Ovary (tissue), 9 donors: ENCODE data around the gene ZIK1. TPM values are rescaled to one million over a fixed set of nuclear protein-coding genes. Genes with fewer than 3 reads are reported as not detected.

ENCODE experiments used
- DNase-seq, 5 donors: peaks; one replicate each; pipeline ENCODE4 v3.0.0-alpha.2; 2019 to 2020
- H3K27ac ChIP-seq, 2 donors: fragments of 200-600 bp; one replicate each; pipeline versions ENCODE4 v1.5.1 to v1.8.0; 2019 to 2022
- H3K27me3 ChIP-seq: fragments of 200-600 bp; one replicate; pipeline ENCODE4 v1.8.0; 2022
- H3K36me3 ChIP-seq: fragments of 200-600 bp; sonication (generic); one replicate; pipeline ENCODE4 v1.5.1; 2019
- H3K4me1 ChIP-seq: one replicate; pipeline ENCODE4 v1.8.1; 2013; ENCODE audit warnings: mild to moderate bottlenecking, moderate library complexity; ENCODE audit not compliant: insufficient read depth
- H3K4me3 ChIP-seq: fragments of 200-600 bp; sonication (generic); one replicate; pipeline ENCODE4 v1.5.1; 2017
- H3K9me3 ChIP-seq, 2 donors: fragments of 200-600 bp in 1 of 2; sonication (generic) in 1 of 2; one replicate each; pipeline versions ENCODE4 v1.5.1 to v1.8.1; 2013 to 2019; ENCODE audit warnings: mild to moderate bottlenecking in 1 of 2, moderate library complexity in 1 of 2
- CTCF ChIP-seq, 3 donors: fragments of 450-650 bp in 2 of 3; fragments of 200-600 bp in 1 of 3; IDR thresholded peaks; one replicate each; pipeline versions ENCODE4 v1.5.1 to v1.8.0; 2016 to 2022; ENCODE audit warnings: antibody characterized with exemption in 3 of 3, mild to moderate bottlenecking in 1 of 3
- EP300 ChIP-seq: sonication (generic); formaldehyde crosslinking; IDR thresholded peaks from one replicate; pipeline ENCODE4 v1.6.1; 2017; ENCODE audit warnings: antibody characterized with exemption
- POLR2A ChIP-seq: fragments of 450-650 bp; IDR thresholded peaks from one replicate; pipeline ENCODE4 v1.6.1; 2017; ENCODE audit warnings: antibody characterized with exemption, mild to moderate bottlenecking, moderate library complexity
- WGBS, 3 donors: extraction: QIAGEN DNeasy Blood & Tissue Kit in 1 of 3; methylation state at CpG; one replicate each; pipeline versions ENCODE4 v1.1.5 to v1.1.7; 2013 to 2017; 5-methylcytosine and 5-hydroxymethylcytosine counted together
- intact Hi-C, 4 donors: fragments of 100-400 bp; cut with DNase I; formaldehyde crosslinking; loops; one replicate each; pipeline versions ENCODE4 v1.11.0 to v1.15.1; 2022 to 2023
- polyA plus RNA-seq, 2 donors: library from polyadenylated mRNA; stranded (reverse); fragments of 200-250 nt in 1 of 2; fragments of 350-450 nt in 1 of 2; fragmentation: Illumina TruSeq in 1 of 2; extraction: RNeasy Lipid Tissue Mini Kit (QIAGEN cat#74804) in 1 of 2; gene quantifications; one replicate each; pipeline ENCODE4 v1.2.3, GENCODE V29; 2013 to 2014
- total RNA-seq, 7 donors: library from RNA; depleted of rRNA in 2 of 7; stranded (reverse); fragments of >200 nt in 2 of 7; fragmentation: NEBNext Ultra II Directional in 3 of 7; extraction: Animal tissue kit (Norgen Biotek cat#: 25700) in 3 of 7; gene quantifications; one replicate each; pipeline versions ENCODE4 v1.1.0 to v1.2.4, GENCODE V29; 2016 to 2023
- donor health status: DM: no; HTN: no; CAD: no; lungs with moderate emphysema.
- donor health status: DM: no; HTN: no; CAD: no.
- donor health status: Bipolar disorder and iron deficiency.
- donor health status: DM: yes; HTN: yes; CAD: no.
- donor health status: DM: no; HTN: no; CAD: no.
- donor health status: DM: yes; HTN: yes; CAD: no.

ZIK1 gene
- total and polyA plus RNA-seq, 9 donors = 3.4 to 10.2 (median 7.3) TPM

- 78 to 87% (median 81%) methylated on average over 4 of the region's 4 CpGs for WGBS, 3 donors
- Histone ChIP-seq H3K36me3 (no peaks in the 10 kb centered on the region), H3K4me1 (peaks cover 4% of the 10 kb centered on the region), H3K9me3 (peaks cover 3 to 30% of the 10 kb centered on the region in 2 donors), H3K27me3 (no peaks in the 10 kb centered on the region), H3K27ac (no peak overlapping the region), H3K4me3 (no peak overlapping the region)
- TF ChIP-seq POLR2A (no peak), CTCF (IDR thresholded peaks at IDR 0.05) (no peak), EP300 (no peak)
- intact Hi-C loops = no loop called here
- no peak for DNase-seq
Measured at GRCh38 chr19:57611113-57611512, 27.2 kb downstream of the ZIK1 start.

DNA sequence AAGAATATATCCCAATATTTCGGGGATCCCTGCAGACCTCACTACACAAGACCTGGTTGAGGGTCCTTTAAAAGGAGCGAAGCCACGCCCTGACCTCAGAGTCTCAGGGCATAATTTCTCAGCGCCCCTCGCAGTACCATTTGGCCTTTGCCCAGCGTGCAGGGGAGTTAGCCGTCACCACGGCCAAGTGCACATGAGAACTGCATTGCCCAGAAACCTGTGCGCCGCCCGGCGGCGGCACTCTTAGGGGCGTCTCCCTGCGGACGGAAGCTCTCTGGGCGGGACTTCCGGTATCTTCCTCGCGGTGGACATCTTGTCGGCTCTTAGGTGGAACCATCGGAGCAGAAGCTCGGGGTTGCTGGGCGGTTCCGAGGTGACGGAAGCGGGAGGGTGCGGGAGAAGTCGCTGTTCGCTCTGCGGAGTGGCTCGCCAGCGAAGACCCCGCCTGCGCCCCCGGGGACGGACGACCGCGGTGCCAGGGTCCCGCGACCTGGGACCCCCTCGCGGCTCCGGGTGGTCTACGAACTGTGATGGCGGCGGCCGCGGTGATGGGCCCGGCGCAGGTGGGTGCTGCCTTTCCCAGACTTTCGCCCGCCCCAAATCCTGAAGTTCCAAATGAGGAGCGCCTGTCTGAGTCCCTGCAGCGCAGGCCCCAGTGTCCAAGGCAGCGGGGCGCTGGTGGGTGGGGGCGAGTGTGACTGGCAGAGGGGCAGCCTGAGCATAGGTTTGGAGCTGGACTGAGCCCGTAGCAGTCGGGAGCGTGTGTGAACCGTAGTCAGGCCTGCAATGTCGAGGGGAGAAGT, 30.2 kb downstream of the ZIK1 start, which contains the start of gene ZNF134:
Gene ZNF134 (plus strand): TSS at position 302 of the 803 bp plus-strand sequence. CDS start 5,227 bp downstream, outside the sequence.
- Histone ChIP-seq H3K4me3 (peak within 1 kb of the TSS; percentile 78), H3K27ac (peak within 1 kb of the TSS in 1 of 2 donors; percentile 65), H3K36me3 (peaks cover 2% of the 10 kb centered on the region), H3K9me3 (peaks cover 17 to 44% of the 10 kb centered on the region in 2 donors), H3K27me3 (no peaks in the 10 kb centered on the region), H3K4me1 (peaks cover 4% of the 10 kb centered on the region)
- intact Hi-C loops = no loop called here
- TF ChIP-seq EP300 (no peak), CTCF (IDR thresholded peaks at IDR 0.05) (peak in 1 of 3 donors; percentile 32)
- 2 to 3% (median 2%) methylated on average over 48 to 64 of the region's 64 CpGs for WGBS, 3 donors
- DNase-seq = peak; percentile 86 to 91 (median 90)

GRCh38 chr19:57615346-57615745, 31.4 kb downstream of the ZIK1 start:
- Histone ChIP-seq H3K36me3 (peaks cover 6% of the 10 kb centered on the region), H3K4me3 (no peak overlapping the region), H3K27me3 (no peaks in the 10 kb centered on the region), H3K9me3 (peaks cover 23 to 52% of the 10 kb centered on the region in 2 donors), H3K27ac (no peak overlapping the region), H3K4me1 (peaks cover 4% of the 10 kb centered on the region)
- DNase-seq = no peak
- intact Hi-C loops = no loop called here
- no peak for TF ChIP-seq CTCF (IDR thresholded peaks at IDR 0.05)
- TF ChIP-seq EP300 = no peak
- no peak for TF ChIP-seq POLR2A
- 80 to 99% (median 95%) methylated on average over 3 of the region's 3 CpGs for WGBS, 3 donors

- H3K4me1 ChIP-seq = no peaks in the 10 kb centered on the region
- TF ChIP-seq POLR2A (no peak), CTCF (IDR thresholded peaks at IDR 0.05) (no peak), EP300 (no peak)
- no peak overlapping the region for H3K27ac ChIP-seq
- WGBS, 3 donors = 96 to 98% (median 98%) methylated on average over 10 of the region's 10 CpGs
- peaks cover 29 to 69% of the 10 kb centered on the region in 2 donors for H3K9me3 ChIP-seq
- no peaks in the 10 kb centered on the region for H3K27me3 ChIP-seq
- no peak overlapping the region for H3K4me3 ChIP-seq
- DNase-seq = no peak
- peaks cover 6% of the 10 kb centered on the region for H3K36me3 ChIP-seq
- intact Hi-C loops = no loop called here
Measured at GRCh38 chr19:57620673-57621348, 36.9 kb downstream of the ZIK1 start.
